GM19438 (cell line): Measurements from ENCODE around the gene HDC.

Experiments
- ATAC-seq: cut with Tn5 transposase; IDR thresholded peaks from one replicate; pipeline ENCODE4 v1.9.1; 2021; ENCODE audit warnings: low read depth; ENCODE audit not compliant: unreplicated experiment

Gene HDC

GRCh38 chr15:50265620-50266019, at the start of gene HDC:
Gene HDC (minus strand): TSS chr15:50265726. CDS start chr15:50265623, 103 bp downstream.
- no peak for ATAC-seq

- ATAC-seq: no peak
These were observed 47.1 kb upstream of the HDC start for GRCh38 chr15:50312636-50313035.

- ATAC-seq: no peak
These were observed 42.3 kb upstream of the HDC start for GRCh38 chr15:50307799-50308198.

GRCh38 chr15:50304836-50305235, 39.3 kb upstream of the HDC start:
- ATAC-seq: no peak

GRCh38 chr15:50302581-50302980, 37.1 kb upstream of the HDC start:
- no peak for ATAC-seq

- ATAC-seq: no peak
These were observed 32.8 kb upstream of the HDC start for GRCh38 chr15:50298340-50298739.

GRCh38 chr15:50295966-50296365, 30.4 kb upstream of the HDC start:
- no peak for ATAC-seq

- no peak for ATAC-seq
These were observed 24.2 kb upstream of the HDC start for GRCh38 chr15:50289749-50290148.

- no peak for ATAC-seq
These were observed 22.0 kb upstream of the HDC start for GRCh38 chr15:50287324-50288116.

GRCh38 chr15:50281427-50281826, 15.9 kb upstream of the HDC start:
- ATAC-seq: no peak

GRCh38 chr15:50280271-50280670, 14.7 kb upstream of the HDC start:
- ATAC-seq: no peak

- no peak for ATAC-seq
These were observed 13.0 kb upstream of the HDC start for GRCh38 chr15:50278496-50278895.

- no peak for ATAC-seq
These were observed 11.8 kb upstream of the HDC start for GRCh38 chr15:50277370-50277769.

- no peak for ATAC-seq
These were observed 10.4 kb upstream of the HDC start for GRCh38 chr15:50275908-50276307.

- ATAC-seq: no peak
These were observed 9.6 kb upstream of the HDC start for GRCh38 chr15:50275091-50275490.

- no peak for ATAC-seq
These were observed 2.1 kb upstream of the HDC start for GRCh38 chr15:50267577-50267976.

GRCh38 chr15:50262533-50262932, 3.0 kb downstream of the HDC start:
- ATAC-seq: no peak

GRCh38 chr15:50261981-50262380, 3.5 kb downstream of the HDC start:
- ATAC-seq: no peak

- no peak for ATAC-seq
These were observed 4.5 kb downstream of the HDC start for GRCh38 chr15:50260969-50261496.

GRCh38 chr15:50259276-50259675, 6.2 kb downstream of the HDC start:
- ATAC-seq: no peak

- no peak for ATAC-seq
These were observed 7.6 kb downstream of the HDC start for GRCh38 chr15:50257924-50258323.

- ATAC-seq: no peak
These were observed 8.2 kb downstream of the HDC start for GRCh38 chr15:50257332-50257731.
